GM19238 (cell line): ENCODE measurements around the gene SCFD2.
"Not testable (repeated sequence)": the region's sequence is repeated elsewhere in the genome, so short reads cannot be mapped to it uniquely, and the experiment has no call there.

ENCODE experiments used
- DNase-seq: peaks from one replicate; pipeline ENCODE4 v3.0.0; 2011; ENCODE audit warnings: low spot score; ENCODE audit not compliant: insufficient read length

The SCFD2 gene

DNA sequence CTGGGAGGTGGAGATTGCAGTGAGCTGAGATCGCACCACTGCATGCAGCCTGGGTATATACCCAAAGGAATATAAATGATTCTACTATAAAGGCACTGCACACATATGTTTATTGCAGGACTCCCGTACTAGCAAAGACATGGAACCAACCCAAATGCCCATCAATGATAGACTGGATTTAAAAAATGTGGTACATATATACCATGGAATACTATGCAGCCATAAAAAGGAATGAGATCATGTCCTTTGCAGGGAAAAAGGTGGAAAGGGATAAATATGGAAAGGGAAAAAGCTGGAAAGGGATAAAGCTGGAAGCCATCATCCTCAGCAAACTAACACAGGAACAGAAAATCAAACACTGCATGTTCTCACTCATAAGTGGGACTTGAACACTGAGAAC, 308.8 kb downstream of the SCFD2 start:
- not testable (repeated sequence) for DNase-seq

DNA sequence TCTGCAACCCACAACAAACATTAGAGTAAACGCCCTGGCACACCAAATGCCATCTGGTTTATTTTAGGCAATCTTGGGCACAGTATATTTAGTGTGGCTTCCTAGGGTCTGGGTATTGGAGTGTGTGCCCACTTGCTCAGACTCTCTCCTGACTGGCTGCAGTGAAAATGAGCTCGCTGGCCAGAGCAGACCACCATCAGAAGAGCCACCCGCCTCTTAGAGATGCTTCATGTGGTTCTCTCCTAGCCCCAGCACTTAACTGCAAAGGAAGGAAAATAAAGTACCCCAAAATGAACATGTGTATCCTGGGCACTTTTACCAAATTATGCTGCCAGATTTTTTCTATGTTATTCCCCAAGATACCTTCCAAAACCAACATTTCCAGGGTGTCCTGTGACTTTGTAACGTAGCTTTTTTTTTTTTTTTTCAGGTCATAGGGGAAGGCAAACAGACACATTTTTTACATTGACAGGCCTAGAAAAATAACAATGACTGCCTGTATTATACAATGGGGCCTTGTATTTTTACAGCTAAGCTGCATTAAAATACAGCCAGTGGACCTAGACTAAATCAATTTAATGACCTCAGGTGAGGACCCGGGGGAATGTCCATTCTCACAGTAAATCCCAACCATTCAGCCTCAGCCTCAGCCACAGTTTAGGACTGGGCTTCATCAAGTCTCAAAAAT, 310.0 kb downstream of the SCFD2 start:
- no peak for DNase-seq

DNA sequence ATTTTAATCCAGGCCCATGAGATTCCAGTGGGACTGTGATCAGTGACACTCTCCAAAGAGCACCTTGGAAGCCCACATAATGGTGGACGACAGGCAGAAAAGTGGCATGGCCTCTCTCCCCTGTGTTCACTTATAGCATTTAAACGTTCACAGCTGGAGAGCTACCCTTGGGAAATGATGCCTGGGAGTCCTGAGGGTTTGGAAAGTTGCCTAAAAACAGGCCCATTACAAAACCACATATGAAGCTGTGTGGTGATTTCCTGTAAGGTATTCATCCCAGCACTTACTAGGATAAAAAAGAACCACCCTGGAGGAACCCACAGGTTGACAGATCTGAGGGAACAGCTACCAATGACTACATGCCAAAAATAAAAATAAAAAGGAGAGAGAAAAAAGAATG, 310.6 kb downstream of the SCFD2 start:
- DNase-seq: no peak

DNA sequence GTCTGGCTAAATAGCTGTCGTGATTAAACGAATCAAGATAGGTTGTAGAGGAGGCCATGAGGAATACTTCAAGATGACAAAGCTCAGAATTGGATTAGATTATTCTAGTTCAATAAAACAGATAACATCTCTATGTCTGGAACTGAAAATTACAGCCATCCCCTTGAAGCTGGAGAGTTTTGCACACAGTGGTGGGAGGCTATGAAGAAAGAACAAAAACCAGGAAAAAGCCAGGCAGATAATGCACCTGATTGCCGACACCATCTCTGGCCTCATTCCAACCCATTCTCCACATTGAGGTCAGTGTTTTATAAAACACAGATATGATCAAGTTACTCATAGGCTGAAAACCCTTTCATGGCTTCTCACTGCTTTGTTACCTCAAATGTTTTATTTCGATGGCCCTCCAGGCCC, 315.5 kb downstream of the SCFD2 start:
- no peak for DNase-seq

DNA sequence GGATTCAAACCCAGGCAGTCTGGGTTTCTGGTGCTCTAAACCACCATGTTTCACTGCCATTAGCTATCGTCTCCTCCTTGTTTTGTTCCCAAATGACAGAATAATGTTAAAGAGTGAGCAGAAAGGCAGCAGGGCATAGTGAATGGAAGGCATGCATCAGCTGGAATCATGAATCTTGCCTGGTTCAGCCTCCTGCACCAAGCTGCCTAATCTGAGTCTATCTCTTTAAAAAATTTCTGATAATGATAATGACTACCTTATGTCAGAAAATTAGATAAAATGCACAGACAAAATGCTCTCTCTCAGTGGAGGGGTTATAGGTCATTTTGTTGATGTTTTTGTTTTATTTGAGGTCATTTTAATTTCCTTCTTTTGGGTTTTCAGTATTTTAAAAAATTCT, 316.3 kb downstream of the SCFD2 start:
- DNase-seq: no peak

DNA sequence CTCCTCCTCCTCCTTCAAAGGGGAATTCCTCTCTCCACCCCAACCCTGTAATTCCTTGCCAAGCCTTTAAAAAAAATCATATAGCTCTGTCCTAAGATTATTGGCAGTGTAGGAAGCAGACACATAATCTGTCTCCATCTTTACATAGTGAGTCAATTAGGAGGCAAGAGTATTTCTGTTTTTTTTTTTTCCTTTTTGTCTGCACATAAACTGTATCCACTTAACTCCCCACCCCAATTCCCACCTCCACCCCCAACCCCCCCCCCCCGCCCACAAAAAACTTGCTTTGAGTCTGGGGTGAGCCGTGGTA, 321.3 kb downstream of the SCFD2 start:
- DNase-seq: no peak

DNA sequence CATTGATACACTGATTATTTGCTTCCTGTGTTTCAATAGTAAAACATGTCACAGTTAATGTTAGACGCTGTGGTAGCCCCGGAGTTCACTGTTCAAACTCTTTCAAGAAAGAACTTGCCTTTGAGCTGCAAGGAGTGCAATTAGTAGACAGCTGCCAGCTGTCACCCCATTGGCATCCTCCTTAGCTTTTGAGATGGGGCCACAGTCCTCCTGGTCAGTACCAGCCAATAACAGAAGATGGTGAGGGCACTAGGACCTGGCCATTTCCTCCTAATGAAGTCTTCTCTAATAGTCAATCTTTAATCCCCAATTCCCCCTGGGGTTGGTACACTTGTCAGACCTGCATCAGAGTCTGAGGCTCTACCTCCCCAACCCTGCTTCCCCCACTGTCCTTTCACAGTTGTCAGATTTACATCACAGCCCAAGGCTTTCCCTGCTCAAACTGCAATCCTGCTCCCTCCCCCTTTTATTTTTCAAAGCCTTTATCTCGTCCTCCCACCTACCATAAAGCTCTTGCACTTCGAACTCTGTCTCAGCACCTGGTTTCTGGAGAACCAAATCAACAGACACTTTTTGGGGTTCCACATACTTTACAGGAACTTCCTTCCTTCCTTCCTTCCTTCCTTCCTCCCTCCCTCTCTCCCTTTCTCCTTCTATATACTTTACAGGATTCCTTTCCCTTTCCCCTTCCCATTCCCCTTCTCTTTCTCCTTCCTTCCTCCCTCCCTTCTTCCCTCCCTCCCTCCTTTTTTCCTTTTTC, 321.8 kb downstream of the SCFD2 start:
- no peak for DNase-seq

DNA sequence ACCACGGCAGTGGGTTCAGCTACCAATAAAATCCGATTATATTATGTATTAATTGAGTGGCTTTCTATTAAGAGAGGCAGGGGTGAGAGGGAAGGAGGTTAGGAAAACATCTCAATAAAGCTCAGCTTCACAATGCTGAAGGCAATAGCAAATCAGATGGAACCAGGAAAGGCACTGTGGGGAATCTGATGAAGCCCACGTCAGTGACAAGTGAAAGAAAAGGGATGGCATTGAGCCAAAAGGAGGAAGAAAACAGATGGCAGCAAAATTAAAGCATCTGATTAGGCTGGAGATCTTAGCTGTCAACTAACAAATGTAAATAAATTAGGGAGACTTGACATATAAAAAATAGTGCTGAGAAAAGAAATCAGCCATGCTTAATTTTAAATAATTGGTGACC, 322.8 kb downstream of the SCFD2 start:
- DNase-seq: no peak

DNA sequence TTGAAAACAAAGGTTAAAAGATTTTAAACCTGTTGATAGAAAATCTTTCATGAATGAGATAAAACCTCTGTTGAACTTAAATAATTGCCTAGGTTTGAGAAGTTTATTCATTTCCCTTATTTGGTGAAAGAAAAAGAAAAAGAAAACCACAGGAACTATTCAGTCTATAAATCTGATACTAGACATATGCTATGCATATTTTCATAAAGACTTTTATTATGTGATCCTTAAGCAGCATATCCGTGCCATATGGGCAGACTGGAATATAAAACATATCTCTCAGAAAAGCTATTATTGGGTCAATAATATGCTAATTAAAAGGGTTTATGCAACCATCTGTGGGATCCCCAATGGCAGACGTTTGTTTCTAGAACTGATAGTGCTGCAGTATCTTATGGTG, 325.0 kb downstream of the SCFD2 start:
- no peak for DNase-seq

DNA sequence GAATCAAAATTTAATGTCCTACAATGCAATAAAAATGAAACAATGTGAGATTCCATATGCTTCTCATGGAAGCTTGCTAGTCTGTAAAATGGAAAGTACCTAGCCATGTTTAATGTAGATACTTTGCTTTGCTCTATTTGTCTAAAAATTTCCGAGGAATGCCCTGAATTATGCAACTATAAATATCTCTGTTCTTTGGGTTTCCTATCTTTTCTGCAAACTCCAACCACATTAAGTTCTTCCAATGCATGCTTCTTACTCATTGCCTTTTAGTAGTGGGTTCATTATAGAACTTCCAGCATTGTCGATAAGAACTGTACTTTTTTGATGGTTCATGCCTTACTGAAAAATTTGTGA, 325.4 kb downstream of the SCFD2 start:
- no peak for DNase-seq

DNA sequence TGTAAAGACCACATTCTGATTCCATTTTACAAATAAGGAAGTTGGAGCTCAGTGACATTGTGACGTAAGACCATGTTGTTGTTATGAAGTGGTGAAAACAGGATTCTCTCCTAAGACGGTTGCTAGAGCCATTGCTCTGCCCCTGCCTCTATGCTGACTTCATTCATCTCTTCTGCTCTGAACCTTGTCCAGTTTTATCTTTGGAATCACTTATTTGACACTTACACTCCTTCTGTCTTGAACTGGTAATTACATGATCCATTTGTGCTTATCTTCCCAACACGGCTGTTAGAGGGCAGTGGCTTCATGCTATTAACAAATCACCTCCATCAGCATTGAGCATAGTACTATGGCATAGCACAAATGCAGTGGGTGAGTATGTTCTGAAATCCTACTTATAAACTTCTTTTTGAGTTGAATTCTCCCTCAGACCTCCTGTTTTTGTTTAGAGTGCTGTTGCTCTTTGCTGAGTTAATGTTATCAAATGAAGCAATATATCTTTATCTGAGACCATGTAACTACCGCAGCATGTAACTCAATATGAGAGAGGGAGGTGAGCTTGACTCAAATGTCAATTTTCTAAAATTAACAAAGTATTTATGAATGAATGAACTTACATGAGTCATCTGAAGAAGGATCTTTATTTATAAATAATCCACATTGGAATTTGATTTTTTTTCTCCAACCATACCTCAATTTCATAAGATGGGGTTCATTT, 326.0 kb downstream of the SCFD2 start:
- no peak for DNase-seq

DNA sequence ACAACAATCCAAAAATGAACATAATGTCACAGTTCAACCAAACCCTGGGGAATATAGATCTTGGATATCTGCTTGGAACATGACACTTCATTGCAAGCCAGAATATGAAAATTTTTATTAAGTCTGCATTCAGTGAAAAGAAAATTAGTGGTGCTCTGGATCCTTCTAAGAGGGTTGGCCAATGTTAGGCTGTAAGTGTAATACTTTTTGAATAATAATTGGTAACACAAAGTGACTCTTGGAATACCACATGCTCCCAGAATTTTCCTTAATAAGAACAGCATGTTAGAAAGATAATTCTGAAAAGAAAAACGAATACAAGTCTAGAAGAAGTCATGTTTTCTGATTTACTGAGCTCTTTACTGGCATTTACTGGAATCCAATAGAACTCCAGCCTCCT, 328.0 kb downstream of the SCFD2 start:
- DNase-seq: no peak

DNA sequence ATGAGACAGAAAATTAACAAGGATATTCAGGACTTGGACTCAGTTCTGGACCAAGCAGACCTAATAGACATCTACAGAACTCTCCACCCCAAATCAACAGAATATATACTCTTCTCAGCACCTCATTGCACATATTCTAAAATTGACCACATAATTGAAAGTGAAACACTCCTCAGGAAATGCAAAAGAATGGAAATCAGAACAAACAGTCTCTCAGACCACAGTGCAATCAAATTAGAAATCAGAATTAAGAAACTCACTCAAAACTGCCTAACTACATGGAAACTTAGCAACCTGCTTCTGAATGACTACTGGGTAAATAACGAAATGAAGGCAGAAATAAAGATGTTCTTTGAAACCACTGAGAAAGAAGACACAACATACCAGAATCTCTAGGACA, 333.0 kb downstream of the SCFD2 start:
- DNase-seq: not testable (repeated sequence)

DNA sequence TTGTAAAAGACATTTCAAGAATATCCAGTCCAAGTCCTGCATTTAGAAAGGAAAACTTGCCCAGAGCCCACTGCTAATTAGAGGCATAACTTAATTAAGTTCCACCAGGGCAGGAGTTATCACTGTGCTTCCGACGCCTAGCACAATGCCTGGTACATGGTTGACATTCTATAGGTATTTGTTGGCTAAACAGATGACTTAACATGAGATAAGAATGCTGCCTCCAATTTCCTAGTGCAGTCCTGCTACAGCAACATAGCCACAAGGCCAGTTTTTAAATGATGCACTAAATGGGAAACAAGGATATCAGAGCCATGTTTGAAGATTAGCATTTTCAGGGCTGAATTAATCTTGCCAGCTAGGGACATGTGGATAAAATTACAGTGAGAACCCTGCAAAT, 339.6 kb downstream of the SCFD2 start:
- no peak for DNase-seq

DNA sequence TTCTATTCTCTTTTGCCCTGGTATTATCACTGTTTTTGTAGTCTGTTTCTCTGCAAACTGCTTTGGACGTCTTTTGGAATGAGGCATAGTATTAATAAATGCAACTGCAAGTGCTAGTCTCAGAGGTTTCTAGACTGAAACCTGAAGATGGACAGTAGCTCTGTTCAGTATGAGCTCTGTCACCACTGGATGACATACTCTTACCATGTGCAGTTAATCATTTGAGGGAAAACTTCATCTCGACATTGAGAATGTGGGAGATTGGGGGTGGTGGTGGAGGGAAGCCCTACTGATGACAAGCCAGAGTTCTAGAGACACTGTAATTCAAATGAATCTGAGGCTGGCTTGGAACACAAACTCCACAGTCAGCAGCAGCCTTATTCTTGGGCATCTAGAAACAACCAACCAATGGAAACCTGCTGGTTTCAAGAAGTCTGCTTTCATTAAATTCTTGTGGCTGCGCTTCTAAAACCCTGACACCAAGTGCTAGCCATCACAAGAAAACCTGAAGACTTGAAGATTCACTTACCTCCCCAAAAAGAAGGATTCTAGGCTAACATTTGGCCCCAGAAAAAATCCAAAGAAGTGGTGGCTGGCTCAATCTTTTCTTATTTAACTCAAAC, 342.1 kb downstream of the SCFD2 start:
- DNase-seq: no peak

DNA sequence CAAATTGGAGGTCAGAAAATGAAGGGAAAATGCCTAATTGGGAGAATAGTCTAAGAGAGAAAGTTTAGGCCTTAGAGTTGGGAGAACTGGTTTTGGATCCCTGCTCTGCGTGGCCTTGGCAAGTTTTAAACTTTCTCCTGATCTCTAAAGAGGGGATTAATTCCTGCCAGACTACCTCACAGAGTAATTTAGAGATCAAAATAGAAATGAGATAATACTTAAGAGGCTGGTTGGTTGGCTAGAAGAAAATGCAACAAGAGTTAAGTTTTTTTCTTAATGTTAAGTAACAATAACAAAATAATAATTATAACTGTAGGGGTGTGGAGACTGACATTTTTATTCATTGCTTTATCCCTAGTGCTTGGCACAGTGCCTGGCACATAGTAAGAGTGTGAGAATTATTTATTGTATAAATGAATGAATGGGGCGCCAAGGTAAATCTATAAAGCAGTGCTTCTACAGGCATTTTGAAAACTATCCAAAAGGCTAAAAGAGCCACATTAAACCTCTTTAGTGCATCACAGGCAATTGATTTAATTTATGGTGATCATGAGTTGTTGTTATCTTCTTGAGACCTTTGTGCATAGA, 343.3 kb downstream of the SCFD2 start:
- DNase-seq: no peak

DNA sequence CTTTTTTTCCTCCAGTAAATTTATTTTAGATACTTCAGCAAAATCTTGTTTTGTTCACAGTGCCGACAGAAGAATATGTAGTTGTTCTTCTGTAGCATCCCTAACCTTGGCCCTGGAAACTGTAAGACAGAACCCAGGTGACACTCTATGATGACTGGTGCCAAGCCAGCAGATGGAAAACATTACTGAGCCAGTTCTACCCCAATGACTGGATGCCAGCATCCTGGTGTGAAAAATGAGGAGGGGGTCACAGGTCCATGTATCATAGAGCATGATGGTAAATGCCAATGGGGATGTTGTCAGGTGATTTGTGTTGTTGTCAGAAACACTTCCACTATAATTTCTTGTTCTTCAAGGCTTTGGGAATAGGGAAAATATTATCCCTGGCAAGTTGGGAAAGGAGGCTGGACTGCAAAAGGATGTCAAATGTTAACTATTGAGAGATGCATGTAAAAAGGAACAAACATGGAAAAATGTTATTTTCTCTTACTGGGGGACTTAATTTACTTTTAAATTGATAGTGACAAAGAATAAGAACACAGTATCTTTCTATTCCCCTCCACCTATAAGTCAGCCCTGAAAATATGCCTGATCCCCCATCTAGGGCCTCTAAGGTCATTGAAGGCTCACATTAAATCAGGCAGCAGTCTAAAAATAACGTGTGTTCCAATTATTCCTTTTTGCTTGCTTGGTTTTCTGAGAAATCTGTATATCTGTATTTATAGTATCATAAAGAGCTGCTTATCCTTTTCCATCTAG, 343.9 kb downstream of the SCFD2 start:
- DNase-seq: no peak

DNA sequence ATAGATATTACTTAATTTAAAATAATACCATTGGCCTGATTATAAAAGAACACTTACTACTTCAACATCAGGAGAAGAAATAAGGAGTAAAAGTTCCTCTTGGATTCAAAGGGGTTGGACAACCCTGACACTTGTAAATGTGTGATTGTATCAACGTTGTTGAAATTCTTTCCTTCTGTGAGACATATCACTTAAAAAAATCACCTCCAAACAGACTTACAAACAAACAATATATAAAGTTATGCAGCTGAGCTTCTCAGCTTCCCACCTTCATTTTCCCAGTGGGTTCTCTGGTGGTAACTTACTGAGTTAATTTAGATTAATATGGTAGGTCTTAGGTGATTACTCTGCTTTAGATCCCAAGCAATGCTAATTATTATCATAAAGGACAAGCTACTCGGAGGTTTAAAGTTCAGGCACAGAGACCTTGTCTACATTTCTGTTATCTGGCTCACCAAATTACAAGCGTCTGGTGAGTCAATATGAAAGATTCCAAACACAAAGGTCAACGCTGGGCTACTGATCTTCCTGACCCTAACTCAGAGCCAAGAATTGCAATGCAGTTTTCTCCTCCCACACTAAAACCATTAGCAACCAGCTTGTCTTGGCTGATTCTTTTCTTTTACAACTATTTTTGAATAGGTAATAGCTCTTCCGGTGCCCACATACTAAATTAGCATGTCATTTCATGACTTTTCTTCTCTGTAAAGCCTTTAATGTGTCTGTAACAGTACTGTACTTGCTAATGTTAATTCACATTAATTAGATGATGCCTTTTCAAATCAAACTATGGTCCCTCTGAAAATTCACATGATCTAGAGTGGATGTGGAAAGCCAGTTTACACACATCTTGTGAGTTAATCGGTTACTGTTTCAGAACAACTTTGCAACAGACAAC, 346.1 kb downstream of the SCFD2 start:
- no peak for DNase-seq

DNA sequence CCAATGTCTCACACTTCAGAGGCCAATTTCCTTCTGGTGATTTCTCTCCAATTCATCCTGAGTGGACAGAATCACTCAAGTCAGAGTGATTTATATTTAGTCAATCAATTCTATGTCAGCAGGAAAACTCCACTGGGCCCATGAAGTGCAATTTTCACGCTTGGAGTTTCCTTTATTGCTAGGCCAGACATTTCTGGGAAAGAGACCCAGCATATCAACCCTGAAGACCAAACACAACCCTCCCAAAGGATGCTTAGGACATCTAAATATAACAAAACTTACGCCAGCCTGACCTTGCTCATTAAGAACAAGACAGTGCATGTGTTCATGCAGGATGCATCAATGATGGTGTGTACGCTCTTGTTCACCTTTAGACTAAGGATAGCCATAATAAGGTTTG, 347.4 kb downstream of the SCFD2 start:
- no peak for DNase-seq
